Gastroesophageal sphincter (tissue), 3 donors: ENCODE data around the gene RABGGTA.

Experiments
- POLR2A ChIP-seq, 2 donors: fragments of 450-650 bp; IDR thresholded peaks; one replicate each; pipeline ENCODE4 v1.6.1; 2017; ENCODE audit warnings: antibody characterized with exemption in 2 of 2, mild to moderate bottlenecking in 2 of 2, moderate library complexity in 1 of 2
- POLR2AphosphoS5 ChIP-seq: sonication (generic); formaldehyde crosslinking; IDR thresholded peaks from one replicate; pipeline ENCODE4 v1.6.1; 2017; ENCODE audit warnings: antibody characterized with exemption
- TF ChIP-seq, protein P1 (sequence below), 4 experiments: fragments of 200-600 bp in 2 of 4; fragments of 450-650 bp in 2 of 4; sonication (generic) in 1 of 4; IDR thresholded peaks; one replicate each; pipeline ENCODE4 v1.5.1; 2017 to 2019; ENCODE audit warnings: antibody characterized with exemption in 4 of 4, mild to moderate bottlenecking in 2 of 4, moderate library complexity in 2 of 4

DNA sequence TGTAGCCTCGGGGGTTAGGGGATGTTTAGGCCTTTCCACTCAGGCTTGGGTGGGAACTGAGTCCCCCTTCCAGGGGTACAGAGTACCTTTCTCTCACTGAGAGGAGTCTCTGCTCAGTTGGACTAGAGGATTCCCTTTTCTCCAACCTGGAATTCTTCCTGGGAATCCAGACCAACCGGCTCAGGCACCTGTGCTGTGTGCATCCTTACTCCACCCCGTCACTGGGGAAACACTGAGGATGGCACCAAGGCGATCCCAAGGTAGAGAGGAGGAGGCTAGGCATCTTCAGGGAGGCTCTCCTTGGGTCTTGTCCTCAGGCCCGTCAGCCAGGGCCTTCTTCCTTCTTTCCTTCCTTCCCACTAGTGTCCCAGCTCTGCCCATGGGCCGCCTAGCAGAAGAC, 7.5 kb downstream of the RABGGTA start:
- TF ChIP-seq, protein P1, sequence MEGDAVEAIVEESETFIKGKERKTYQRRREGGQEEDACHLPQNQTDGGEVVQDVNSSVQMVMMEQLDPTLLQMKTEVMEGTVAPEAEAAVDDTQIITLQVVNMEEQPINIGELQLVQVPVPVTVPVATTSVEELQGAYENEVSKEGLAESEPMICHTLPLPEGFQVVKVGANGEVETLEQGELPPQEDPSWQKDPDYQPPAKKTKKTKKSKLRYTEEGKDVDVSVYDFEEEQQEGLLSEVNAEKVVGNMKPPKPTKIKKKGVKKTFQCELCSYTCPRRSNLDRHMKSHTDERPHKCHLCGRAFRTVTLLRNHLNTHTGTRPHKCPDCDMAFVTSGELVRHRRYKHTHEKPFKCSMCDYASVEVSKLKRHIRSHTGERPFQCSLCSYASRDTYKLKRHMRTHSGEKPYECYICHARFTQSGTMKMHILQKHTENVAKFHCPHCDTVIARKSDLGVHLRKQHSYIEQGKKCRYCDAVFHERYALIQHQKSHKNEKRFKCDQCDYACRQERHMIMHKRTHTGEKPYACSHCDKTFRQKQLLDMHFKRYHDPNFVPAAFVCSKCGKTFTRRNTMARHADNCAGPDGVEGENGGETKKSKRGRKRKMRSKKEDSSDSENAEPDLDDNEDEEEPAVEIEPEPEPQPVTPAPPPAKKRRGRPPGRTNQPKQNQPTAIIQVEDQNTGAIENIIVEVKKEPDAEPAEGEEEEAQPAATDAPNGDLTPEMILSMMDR (IDR thresholded peaks at IDR 0.05) = no peak
- TF ChIP-seq POLR2A (IDR thresholded peaks at IDR 0.05) = no peak
- TF ChIP-seq POLR2AphosphoS5 = no peak
